Peyer's patch (tissue), 4 donors: ENCODE results near the gene CTNNBL1. TPM values are rescaled to one million over a fixed set of nuclear protein-coding genes. Genes with fewer than 3 reads are reported as not detected.

Experiments used
- DNase-seq, 3 donors: peaks; one replicate each; pipeline ENCODE4 v3.0.0-alpha.2; 2017 to 2019
- H3K27ac ChIP-seq, 4 donors: fragments of 200-600 bp; sonication (generic); one replicate each; pipeline ENCODE4 v1.5.1; 2016 to 2019
- H3K27me3 ChIP-seq, 2 donors: fragments of 200-600 bp; sonication (generic); one replicate each; pipeline ENCODE4 v1.5.1; 2019
- H3K36me3 ChIP-seq, 3 donors: fragments of 200-600 bp; sonication (generic); one replicate each; pipeline ENCODE4 v1.5.1; 2016 to 2019
- H3K4me1 ChIP-seq, 4 donors: fragments of 200-600 bp; sonication (generic); one replicate each; pipeline ENCODE4 v1.5.1; 2016 to 2019
- H3K4me3 ChIP-seq, 4 donors: fragments of 200-600 bp; sonication (generic); 1 replicate in 3 of 4; 2 replicates in 1 of 4; pipeline ENCODE4 v1.5.1; 2016 to 2019; ENCODE audit warnings: mild to moderate bottlenecking in 1 of 4
- H3K9me3 ChIP-seq, 4 donors: fragments of 200-600 bp; sonication (generic); one replicate each; pipeline ENCODE4 v1.5.1; 2016 to 2019; ENCODE audit warnings: mild to moderate bottlenecking in 1 of 4
- POLR2A ChIP-seq, 2 donors: fragments of 450-650 bp; IDR thresholded peaks; one replicate each; pipeline ENCODE4 v1.5.1; 2017; ENCODE audit warnings: antibody characterized with exemption in 2 of 2, mild to moderate bottlenecking in 2 of 2, moderate library complexity in 2 of 2
- total RNA-seq, 4 donors: library from RNA; depleted of rRNA; stranded (reverse); fragments of >200 nt; gene quantifications; one replicate each; pipeline ENCODE4 v1.1.0, GENCODE V29; 2016
- TF ChIP-seq, protein P1 (sequence below), 6 experiments: fragments of 450-650 bp in 4 of 6; fragments of 200-600 bp in 2 of 6; sonication (generic) in 1 of 6; IDR thresholded peaks; one replicate each; pipeline ENCODE4 v1.5.1; 2017 to 2019; ENCODE audit warnings: antibody characterized with exemption in 6 of 6, mild to moderate bottlenecking in 3 of 6, moderate library complexity in 1 of 6

CTNNBL1 gene
- total RNA-seq, 4 donors from 2014 or later, result 16.3 to 30.2 (median 23.6) TPM

GRCh38 chr20:37800618-37801017 lies 106.8 kb downstream of the CTNNBL1 start:
- H3K9me3 ChIP-seq, result no peaks in the 10 kb centered on the region
- peaks cover 0 to 52% (median 0%) of the 10 kb centered on the region in 3 donors for H3K36me3 ChIP-seq
- no peak for DNase-seq
- peaks cover 0 to 9% (median 3%) of the 10 kb centered on the region in 4 donors for H3K4me1 ChIP-seq
- H3K27ac ChIP-seq, result no peak overlapping the region
- H3K27me3 ChIP-seq, result no peaks in the 10 kb centered on the region
- no peak for TF ChIP-seq POLR2A (IDR thresholded peaks at IDR 0.05)
- TF ChIP-seq, protein P1, sequence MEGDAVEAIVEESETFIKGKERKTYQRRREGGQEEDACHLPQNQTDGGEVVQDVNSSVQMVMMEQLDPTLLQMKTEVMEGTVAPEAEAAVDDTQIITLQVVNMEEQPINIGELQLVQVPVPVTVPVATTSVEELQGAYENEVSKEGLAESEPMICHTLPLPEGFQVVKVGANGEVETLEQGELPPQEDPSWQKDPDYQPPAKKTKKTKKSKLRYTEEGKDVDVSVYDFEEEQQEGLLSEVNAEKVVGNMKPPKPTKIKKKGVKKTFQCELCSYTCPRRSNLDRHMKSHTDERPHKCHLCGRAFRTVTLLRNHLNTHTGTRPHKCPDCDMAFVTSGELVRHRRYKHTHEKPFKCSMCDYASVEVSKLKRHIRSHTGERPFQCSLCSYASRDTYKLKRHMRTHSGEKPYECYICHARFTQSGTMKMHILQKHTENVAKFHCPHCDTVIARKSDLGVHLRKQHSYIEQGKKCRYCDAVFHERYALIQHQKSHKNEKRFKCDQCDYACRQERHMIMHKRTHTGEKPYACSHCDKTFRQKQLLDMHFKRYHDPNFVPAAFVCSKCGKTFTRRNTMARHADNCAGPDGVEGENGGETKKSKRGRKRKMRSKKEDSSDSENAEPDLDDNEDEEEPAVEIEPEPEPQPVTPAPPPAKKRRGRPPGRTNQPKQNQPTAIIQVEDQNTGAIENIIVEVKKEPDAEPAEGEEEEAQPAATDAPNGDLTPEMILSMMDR (IDR thresholded peaks at IDR 0.05), result no peak
- H3K4me3 ChIP-seq, result no peak overlapping the region

- Histone ChIP-seq H3K36me3 (peaks cover 0 to 53% (median 0%) of the 10 kb centered on the region in 3 donors), H3K27me3 (no peaks in the 10 kb centered on the region), H3K4me1 (peaks cover 0 to 9% (median 3%) of the 10 kb centered on the region in 4 donors), H3K27ac (no peak overlapping the region), H3K9me3 (no peaks in the 10 kb centered on the region), H3K4me3 (no peak overlapping the region)
- no peak for DNase-seq
- no peak for TF ChIP-seq POLR2A (IDR thresholded peaks at IDR 0.05)
- TF ChIP-seq, protein P1 (IDR thresholded peaks at IDR 0.05), result no peak
These were observed 108.1 kb downstream of the CTNNBL1 start for GRCh38 chr20:37801921-37802320.

DNA sequence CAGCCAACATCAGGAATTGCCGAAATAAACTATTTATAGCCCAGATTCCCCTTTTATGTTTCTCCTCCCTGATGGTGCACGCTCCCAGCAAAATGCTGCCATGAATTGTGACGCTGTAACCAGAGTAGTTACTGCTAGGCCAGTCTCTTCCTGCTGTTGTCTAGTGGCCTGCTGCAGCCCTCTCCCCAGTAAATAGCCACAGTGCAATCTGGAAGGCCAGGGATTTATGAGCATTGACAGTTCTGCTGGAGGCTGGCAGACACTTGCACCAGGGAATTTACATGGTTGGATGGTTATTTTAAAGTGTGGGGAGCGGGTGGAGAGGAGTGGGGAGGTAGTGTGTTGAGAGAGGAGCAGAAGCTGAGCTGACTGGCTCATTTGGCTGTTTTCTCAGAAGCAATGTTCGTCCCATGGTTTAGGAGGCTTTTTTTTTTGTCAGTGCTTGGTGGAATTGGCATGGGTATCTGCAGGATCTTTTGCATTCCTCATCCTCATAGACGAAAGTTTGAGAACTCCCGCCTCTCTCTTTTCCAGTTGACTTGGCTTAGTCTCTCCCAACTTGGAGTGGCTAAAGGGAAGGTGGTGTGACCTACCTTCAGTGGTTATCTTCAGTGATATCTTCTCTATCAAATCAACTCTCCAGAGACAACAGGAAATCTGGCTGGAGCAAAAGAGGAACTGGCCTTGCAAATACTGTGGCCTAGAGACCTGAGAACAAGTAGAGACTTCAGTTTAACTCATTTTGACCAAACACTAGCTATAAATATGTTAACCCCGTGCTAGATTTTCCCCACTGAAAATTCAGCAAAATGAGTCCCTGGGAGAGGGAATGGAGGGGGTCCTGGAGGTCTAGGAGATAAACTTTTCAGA lies 109.8 kb downstream of the CTNNBL1 start:
- no peak overlapping the region for H3K4me3 ChIP-seq
- no peaks in the 10 kb centered on the region for H3K27me3 ChIP-seq
- peaks cover 0 to 53% (median 0%) of the 10 kb centered on the region in 3 donors for H3K36me3 ChIP-seq
- peak in 2 of 3 donors; percentile 55 to 58 for DNase-seq
- TF ChIP-seq, protein P1 (IDR thresholded peaks at IDR 0.05), result no peak
- no peak for TF ChIP-seq POLR2A (IDR thresholded peaks at IDR 0.05)
- no peaks in the 10 kb centered on the region for H3K9me3 ChIP-seq
- peaks cover 0 to 13% (median 3%) of the 10 kb centered on the region in 4 donors for H3K4me1 ChIP-seq
- peak overlapping the region; percentile 5 to 85 (median 51) for H3K27ac ChIP-seq

GRCh38 chr20:37804584-37805566 lies 111.0 kb downstream of the CTNNBL1 start:
- H3K4me3 ChIP-seq, result no peak overlapping the region
- no peak for TF ChIP-seq POLR2A (IDR thresholded peaks at IDR 0.05)
- TF ChIP-seq, protein P1 (IDR thresholded peaks at IDR 0.05), result no peak
- peak in 2 of 3 donors; percentile 83 to 88 for DNase-seq
- H3K27ac ChIP-seq, result peak overlapping the region; percentile 25 to 85 (median 51)
- peaks cover 0 to 13% (median 3%) of the 10 kb centered on the region in 4 donors for H3K4me1 ChIP-seq
- H3K27me3 ChIP-seq, result no peaks in the 10 kb centered on the region
- no peaks in the 10 kb centered on the region for H3K9me3 ChIP-seq
- H3K36me3 ChIP-seq, result peaks cover 0 to 50% (median 0%) of the 10 kb centered on the region in 3 donors
